ENCODE data around the gene EGFLAM.

Gene EGFLAM

DNA sequence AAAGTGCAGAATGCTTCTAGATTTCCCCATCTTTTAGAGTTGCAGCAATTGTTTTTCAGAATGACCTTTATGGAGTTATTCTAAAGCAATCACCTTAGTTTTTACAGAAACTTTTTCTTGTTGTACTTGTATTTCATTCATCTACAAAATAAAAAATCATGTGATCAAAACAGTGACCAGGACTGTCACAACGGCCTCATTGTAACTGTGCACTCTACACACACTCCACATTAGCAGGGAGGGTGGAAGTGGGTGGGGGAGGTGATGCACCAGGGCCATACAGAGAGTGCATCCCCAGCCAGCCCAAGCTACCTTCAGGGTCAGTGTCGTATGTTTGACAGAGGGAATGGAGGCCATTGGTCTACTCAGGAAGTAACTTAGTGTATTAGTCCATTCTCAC, 26.9 kb downstream of the EGFLAM start:
- DNase-seq (ENCODE audit: low read depth): no peak
- no peak overlapping the region for H3K4me3 ChIP-seq (replicated peaks; ENCODE audit: low read depth, low read length)
- TF ChIP-seq, protein P1, sequence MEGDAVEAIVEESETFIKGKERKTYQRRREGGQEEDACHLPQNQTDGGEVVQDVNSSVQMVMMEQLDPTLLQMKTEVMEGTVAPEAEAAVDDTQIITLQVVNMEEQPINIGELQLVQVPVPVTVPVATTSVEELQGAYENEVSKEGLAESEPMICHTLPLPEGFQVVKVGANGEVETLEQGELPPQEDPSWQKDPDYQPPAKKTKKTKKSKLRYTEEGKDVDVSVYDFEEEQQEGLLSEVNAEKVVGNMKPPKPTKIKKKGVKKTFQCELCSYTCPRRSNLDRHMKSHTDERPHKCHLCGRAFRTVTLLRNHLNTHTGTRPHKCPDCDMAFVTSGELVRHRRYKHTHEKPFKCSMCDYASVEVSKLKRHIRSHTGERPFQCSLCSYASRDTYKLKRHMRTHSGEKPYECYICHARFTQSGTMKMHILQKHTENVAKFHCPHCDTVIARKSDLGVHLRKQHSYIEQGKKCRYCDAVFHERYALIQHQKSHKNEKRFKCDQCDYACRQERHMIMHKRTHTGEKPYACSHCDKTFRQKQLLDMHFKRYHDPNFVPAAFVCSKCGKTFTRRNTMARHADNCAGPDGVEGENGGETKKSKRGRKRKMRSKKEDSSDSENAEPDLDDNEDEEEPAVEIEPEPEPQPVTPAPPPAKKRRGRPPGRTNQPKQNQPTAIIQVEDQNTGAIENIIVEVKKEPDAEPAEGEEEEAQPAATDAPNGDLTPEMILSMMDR (IDR thresholded peaks at IDR 0.05; ENCODE audit: low read length, missing control alignments): no peak

DNA sequence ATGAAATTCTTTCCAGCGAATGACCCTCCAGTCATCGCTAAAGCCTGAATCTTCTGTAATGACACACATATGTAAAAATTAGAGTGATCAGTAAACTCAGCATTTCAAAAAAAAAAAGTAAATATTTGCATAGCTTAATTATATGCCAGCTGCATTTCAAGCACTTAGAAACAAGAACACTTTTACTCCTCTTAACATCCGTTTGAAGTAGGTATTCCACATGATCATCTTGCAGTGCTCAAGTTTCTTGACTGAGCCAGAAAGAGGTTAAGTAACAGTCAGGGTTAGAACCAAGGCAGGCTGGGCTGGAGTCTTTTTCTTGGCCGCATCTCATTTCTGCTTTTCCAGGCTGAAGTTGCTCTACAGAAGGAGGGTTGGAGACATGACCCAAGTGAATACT, 27.6 kb downstream of the EGFLAM start:
- no peak overlapping the region for H3K4me3 ChIP-seq (replicated peaks; ENCODE audit: low read depth, low read length)
- DNase-seq (ENCODE audit: low read depth): no peak
- TF ChIP-seq, protein P1 (IDR thresholded peaks at IDR 0.05; ENCODE audit: low read length, missing control alignments): no peak

DNA sequence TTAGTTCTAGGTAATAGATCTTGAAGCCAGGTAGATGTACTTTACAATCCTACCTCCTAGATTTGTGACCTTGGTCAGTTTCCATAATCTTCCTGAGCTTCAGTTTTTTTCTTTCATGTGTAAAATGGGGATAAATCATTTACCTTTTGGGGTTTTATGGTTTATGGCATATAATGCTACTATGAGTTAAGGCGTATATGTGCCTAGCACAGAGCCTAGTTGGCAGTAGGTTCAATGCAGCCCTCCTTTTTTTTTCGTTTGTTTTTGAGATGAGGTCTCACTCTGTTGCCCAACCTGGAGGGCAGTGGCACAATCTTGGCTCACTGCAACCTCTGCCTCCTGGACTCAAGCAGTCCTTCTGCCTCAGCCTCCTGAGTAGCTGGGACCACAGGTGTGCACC, 28.8 kb downstream of the EGFLAM start:
- no peak for DNase-seq (ENCODE audit: low read depth)
- TF ChIP-seq, protein P1 (IDR thresholded peaks at IDR 0.05; ENCODE audit: low read length, missing control alignments): no peak
- H3K4me3 ChIP-seq (replicated peaks; ENCODE audit: low read depth, low read length): no peak overlapping the region

DNA sequence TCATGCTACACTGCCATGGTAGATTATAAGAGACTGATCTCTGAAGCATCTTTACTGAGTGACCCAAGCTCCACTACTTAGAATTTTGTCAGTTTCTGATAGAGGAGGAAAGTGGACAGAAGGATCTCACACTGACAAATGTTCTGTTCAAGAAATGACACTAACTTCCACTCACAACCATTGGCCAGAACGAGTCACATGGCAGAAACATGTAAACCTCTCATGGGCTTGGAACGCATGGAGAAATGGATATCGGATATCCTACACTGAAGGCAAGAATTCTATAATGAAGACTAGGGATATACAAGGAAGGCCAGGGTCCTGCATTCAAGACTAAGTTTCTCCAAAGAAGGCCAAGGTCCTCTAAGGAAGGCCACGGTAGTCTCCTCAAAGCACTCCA, 31.1 kb downstream of the EGFLAM start:
- DNase-seq (ENCODE audit: low read depth): no peak
- no peak overlapping the region for H3K4me3 ChIP-seq (replicated peaks; ENCODE audit: low read depth, low read length)
- TF ChIP-seq, protein P1 (IDR thresholded peaks at IDR 0.05; ENCODE audit: low read length, missing control alignments): no peak

DNA sequence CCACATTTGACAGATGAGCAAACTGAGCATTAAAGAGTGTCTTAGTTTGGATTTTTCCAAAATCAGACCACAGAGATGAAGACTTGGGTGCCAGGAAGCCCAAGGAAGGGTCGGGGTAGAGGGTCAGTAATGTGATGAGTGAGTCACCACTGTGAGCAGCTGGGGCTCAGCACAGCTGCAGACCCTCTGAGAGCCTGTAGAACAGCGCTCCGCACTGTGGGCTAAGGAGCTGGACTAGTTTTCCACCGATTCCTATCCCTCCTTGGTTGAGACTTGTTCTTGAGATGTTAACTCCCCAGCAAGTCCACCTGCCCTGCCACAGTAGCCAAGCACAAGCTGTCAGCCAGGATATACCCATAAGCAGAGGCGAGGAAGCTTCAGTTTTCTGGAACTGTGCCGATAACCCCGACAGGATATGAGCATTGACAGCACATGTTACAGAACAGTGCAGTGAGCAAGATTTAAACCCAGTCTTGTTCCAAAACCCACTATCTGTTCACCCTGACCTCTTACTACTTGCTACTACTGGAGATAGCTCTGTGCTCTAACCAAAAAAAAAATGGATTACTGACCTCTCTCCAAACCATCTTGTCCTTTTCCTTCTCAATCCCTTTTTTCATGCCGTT, 31.8 kb downstream of the EGFLAM start:
- no peak for DNase-seq (ENCODE audit: low read depth)
- H3K4me3 ChIP-seq (replicated peaks; ENCODE audit: low read depth, low read length): no peak overlapping the region
- TF ChIP-seq, protein P1 (IDR thresholded peaks at IDR 0.05; ENCODE audit: low read length, missing control alignments): no peak

DNA sequence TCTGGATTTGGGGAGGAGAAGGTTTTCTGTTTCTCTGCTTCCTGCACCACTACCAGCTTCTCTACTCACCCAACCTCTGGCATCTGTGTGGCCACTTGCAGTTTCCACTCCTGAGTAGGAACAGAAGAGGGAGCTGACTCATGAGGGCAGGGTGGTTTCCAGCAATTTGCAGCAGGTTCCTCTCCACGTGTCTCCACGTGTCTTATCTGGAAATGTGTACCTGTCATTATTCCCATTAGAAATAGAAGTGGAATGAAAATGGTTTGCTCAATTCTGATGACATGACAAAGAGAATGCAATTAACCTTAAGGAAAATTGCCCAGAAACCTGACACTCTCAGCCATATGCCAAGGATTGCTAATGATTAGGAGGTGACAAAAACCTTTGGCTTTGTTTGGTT, 33.0 kb downstream of the EGFLAM start:
- no peak for DNase-seq (ENCODE audit: low read depth)
- TF ChIP-seq, protein P1 (IDR thresholded peaks at IDR 0.05; ENCODE audit: low read length, missing control alignments): no peak
- no peak overlapping the region for H3K4me3 ChIP-seq (replicated peaks; ENCODE audit: low read depth, low read length)

DNA sequence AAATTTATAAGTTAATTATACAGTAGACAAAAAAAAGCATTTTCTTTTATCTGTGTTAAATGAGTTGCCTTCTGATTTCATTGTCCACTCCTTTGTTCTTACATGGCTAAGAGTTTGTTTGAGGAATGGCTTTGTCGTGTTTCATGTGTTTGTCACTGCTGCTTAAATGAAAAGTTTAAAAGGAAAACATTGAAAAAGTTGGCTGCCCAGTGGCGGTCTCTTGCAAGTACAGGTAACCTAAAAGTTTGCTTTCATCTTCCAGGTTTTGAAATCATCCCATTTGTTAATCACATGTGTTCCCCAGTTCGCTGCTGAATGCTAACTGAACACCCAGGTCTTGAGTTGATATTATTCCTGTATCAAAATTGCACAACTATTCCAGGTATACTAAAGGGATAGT, 33.9 kb downstream of the EGFLAM start:
- TF ChIP-seq, protein P1 (IDR thresholded peaks at IDR 0.05; ENCODE audit: low read length, missing control alignments): no peak
- no peak for DNase-seq (ENCODE audit: low read depth)
- no peak overlapping the region for H3K4me3 ChIP-seq (replicated peaks; ENCODE audit: low read depth, low read length)
